ENCODE data around the gene PUS1. TPM values are rescaled to one million over a fixed set of nuclear protein-coding genes. Genes with fewer than 3 reads are reported as not detected.

PUS1 gene
- total and polyA plus RNA-seq, 2 of the 8 experiments (the other 6 are each of a cell fraction or from before 2014, with no cell fraction given) = 48.1 to 81.2 TPM

DNA sequence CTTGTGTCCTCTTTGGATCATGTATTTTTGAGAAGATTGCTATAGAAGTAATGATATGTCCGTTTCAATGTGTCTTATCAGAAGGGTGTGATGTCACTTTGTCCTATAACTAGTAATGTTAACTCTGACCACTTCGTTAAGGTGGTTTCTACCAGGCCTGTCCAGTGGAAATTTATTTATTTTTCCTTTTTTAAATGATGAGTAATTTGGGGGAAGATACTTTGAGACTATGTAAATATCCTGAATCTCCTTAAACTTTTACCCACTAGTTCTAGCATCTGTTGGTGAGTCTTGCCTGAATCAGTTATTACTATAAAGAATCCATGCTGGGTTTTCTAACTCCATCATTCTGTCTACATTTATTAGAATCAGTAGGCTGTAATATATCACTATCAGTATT lies 36.0 kb downstream of the PUS1 start:
- peaks cover 2 to 8% of the 10 kb centered on the region in 2 experiments for H4K20me1 ChIP-seq (replicated peaks in 1 of 2; ENCODE audit: control insufficient read depth in 1 of 2, insufficient read depth in 2 of 2, low read length in 2 of 2)
- CTCF ChIA-PET (ENCODE audit: partially characterized antibody) = no interaction called here

More for the DNA sequence above, 36.0 kb downstream of the PUS1 start:
- H3K4ac ChIP-seq (replicated peaks; ENCODE audit: insufficient read length, low read depth, low read length) = no peak overlapping the region
- no peak overlapping the region for H3K14ac ChIP-seq (ENCODE audit: insufficient read length)
- H3K4me2 ChIP-seq (ENCODE audit: insufficient read depth in 1 of 2, low read depth in 2 of 2, low read length in 2 of 2) = no peak overlapping the region
- no peak overlapping the region for H2AK5ac ChIP-seq (ENCODE audit: low read depth, low read length)
- peaks cover 2 to 11% (median 6%) of the 10 kb centered on the region in 4 experiments; a peak in 4 of 8 replicates for H3K36me3 ChIP-seq (ENCODE audit: control insufficient read depth in 2 of 4, insufficient read depth in 4 of 4, low read length in 3 of 4)
- no peak overlapping the region for H2BK12ac ChIP-seq (ENCODE audit: low read depth, low read length)
- no peak overlapping the region for H4K5ac ChIP-seq (ENCODE audit: insufficient read length, low read depth, low read length)
- DNase-seq (ENCODE audit: low read depth in 1 of 2, low spot score in 2 of 2) (no peak), FAIRE-seq (no peak)
- no peaks in the 10 kb centered on the region for H3K9me3 ChIP-seq (ENCODE audit: insufficient read depth in 2 of 2, low read depth in 1 of 2, low read length in 1 of 2)
- no peak overlapping the region for H3K9ac ChIP-seq (replicated peaks in 1 of 4; ENCODE audit: extremely low read depth in 1 of 4, low read depth in 3 of 4, low read length in 3 of 4)
- H2BK5ac ChIP-seq (ENCODE audit: low read depth, low read length) = no peak overlapping the region
- no peak overlapping the region for H3K56ac ChIP-seq (replicated peaks; ENCODE audit: insufficient read length, low read depth, low read length)
- no peak overlapping the region for H3K4me3 ChIP-seq (ENCODE audit: extremely low read depth in 1 of 4, insufficient read depth in 2 of 4, low read depth in 3 of 4, low read length in 4 of 4)
- H3K27me3 ChIP-seq (replicated peaks in 1 of 4; ENCODE audit: control insufficient read depth in 3 of 4, extremely low read depth in 1 of 4, insufficient read depth in 3 of 4, low read length in 3 of 4) = no peaks in the 10 kb centered on the region
- H2BK120ac ChIP-seq (replicated peaks; ENCODE audit: low read depth, low read length) = no peak overlapping the region
- no peak overlapping the region for H2BK15ac ChIP-seq (ENCODE audit: low read length)
- H3K79me2 ChIP-seq (ENCODE audit: control insufficient read depth in 1 of 2, insufficient read depth in 2 of 2, low read length in 2 of 2) = peaks cover 5 to 84% of the 10 kb centered on the region in 2 experiments
- H3K18ac ChIP-seq (ENCODE audit: extremely low read depth, low read length) = no peak overlapping the region
- H4K8ac ChIP-seq (ENCODE audit: extremely low read depth, insufficient read depth, low read length) = no peak overlapping the region
- H2BK20ac ChIP-seq (ENCODE audit: low read length) = no peak overlapping the region
- POLR2A ChIA-PET (ENCODE audit: partially characterized antibody) = no interaction called here
- TF ChIP-seq EP300 (IDR thresholded peaks at IDR 0.05; ENCODE audit: borderline replicate concordance in 1 of 2, low read depth in 2 of 2, low read length in 2 of 2) (no peak), RBBP5 (IDR thresholded peaks at IDR 0.05; ENCODE audit: borderline replicate concordance, low read depth, low read length) (no peak), ZNF274 (IDR thresholded peaks at IDR 0.05; ENCODE audit: borderline replicate concordance, extremely low read depth, low read length) (no peak), SP2 (IDR thresholded peaks at IDR 0.05; ENCODE audit: low read length) (no peak), KDM1A (IDR thresholded peaks at IDR 0.05; ENCODE audit: borderline replicate concordance, low read length) (no peak), NANOG (IDR thresholded peaks at IDR 0.05; ENCODE audit: insufficient read depth, low read depth, low read length, poor library complexity, severe bottlenecking) (no peak), POLR2A (IDR thresholded peaks at IDR 0.05; ENCODE audit: control extremely low read depth in 1 of 2, low read depth in 2 of 2, low read length in 2 of 2) (no peak), RNF2 (IDR thresholded peaks at IDR 0.05; ENCODE audit: borderline replicate concordance, low read depth, low read length, missing control alignments, poor library complexity, severe bottlenecking) (no peak)
- H3K27ac ChIP-seq (ENCODE audit: low read depth, low read length) = no peak overlapping the region
- H3K23ac ChIP-seq (ENCODE audit: insufficient read length) = no peak overlapping the region
- H3K79me1 ChIP-seq (ENCODE audit: low read depth, low read length) = peaks cover 5% of the 10 kb centered on the region
- H3K23me2 ChIP-seq (ENCODE audit: low read depth, low read length) = no peaks in the 10 kb centered on the region
- 86% methylated on average over 2 of the region's 2 CpGs; no CpG with 5 or more reads in 1 of the 2 experiments for WGBS, 2 experiments (ENCODE audit: extremely low coverage in 1 of 2, insufficient coverage in 1 of 2, insufficient read length in 1 of 2, insufficient replicate concordance in 2 of 2, low coverage in 1 of 2, low lambda C conversion rate in 2 of 2, missing lambda C conversion rate in 1 of 2)
- H2AFZ ChIP-seq (ENCODE audit: low read length) = no peak overlapping the region
- H4K91ac ChIP-seq (replicated peaks; ENCODE audit: insufficient read length, low read length) = no peak overlapping the region
- no peaks in the 10 kb centered on the region for H3K4me1 ChIP-seq (replicated peaks in 1 of 4; ENCODE audit: control insufficient read depth in 3 of 4, insufficient read depth in 4 of 4, low read length in 3 of 4)
